Skin epidermis (tissue), 12 donors: ENCODE results near the gene TM7SF2.

Experiments used
- H3K27ac ChIP-seq, 21 experiments: fragments of 200-600 bp; sonication (generic) in 11 of 21; one replicate each; pipeline ENCODE4 v1.5.0; 2020; ENCODE audit warnings: mild to moderate bottlenecking in 3 of 21, inconsistent platforms in 2 of 21, moderate library complexity in 2 of 21
- H3K4me3 ChIP-seq, 7 experiments: fragments of 200-600 bp; sonication (generic) in 2 of 7; one replicate each; pipeline ENCODE4 v1.5.0; 2020; ENCODE audit warnings: inconsistent platforms in 2 of 7, mild to moderate bottlenecking in 2 of 7, moderate library complexity in 1 of 7

TM7SF2 gene

DNA sequence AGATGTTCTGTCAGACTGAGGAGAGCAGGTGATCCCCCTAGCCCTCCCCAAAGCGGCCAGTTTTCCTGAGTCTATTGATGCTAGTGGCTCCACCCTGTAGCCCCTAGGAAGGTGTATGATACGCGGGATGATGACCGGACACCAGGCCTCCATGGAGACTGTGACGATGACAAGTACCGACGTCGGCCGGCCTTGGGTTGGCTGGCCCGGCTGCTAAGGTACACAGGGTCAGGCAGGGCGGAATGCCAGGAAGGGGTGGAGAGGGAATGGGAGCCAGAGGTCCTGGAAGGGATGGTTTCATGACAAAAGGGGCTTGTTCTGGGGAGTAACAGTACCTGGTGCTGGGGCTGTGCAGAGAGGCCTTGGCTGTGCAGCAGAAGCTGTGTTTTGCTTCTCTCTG, 24.5 kb upstream of the TM7SF2 start:
- no peak overlapping the region for H3K27ac ChIP-seq
- H3K4me3 ChIP-seq: no peak overlapping the region

GRCh38 chr11:65087827-65088226, 23.8 kb upstream of the TM7SF2 start:
- no peak overlapping the region for H3K27ac ChIP-seq

GRCh38 chr11:65089621-65090020, 22.1 kb upstream of the TM7SF2 start:
- no peak overlapping the region for H3K27ac ChIP-seq

More at GRCh38 chr11:65087827-65088226, 23.8 kb upstream of the TM7SF2 start:
- H3K4me3 ChIP-seq: no peak overlapping the region

GRCh38 chr11:65090628-65091027, 21.0 kb upstream of the TM7SF2 start:
- no peak overlapping the region for H3K4me3 ChIP-seq
- no peak overlapping the region for H3K27ac ChIP-seq

More at GRCh38 chr11:65089621-65090020, 22.1 kb upstream of the TM7SF2 start:
- H3K4me3 ChIP-seq: no peak overlapping the region

- Histone ChIP-seq H3K4me3 (peak overlapping the region in 3 of 7 experiments; percentile 77 to 96 (median 91)), H3K27ac (peak overlapping the region in 17 of 21 experiments; percentile 55 to 98 (median 90))
These were observed 16.2 kb upstream of the TM7SF2 start for GRCh38 chr11:65095427-65095826.

GRCh38 chr11:65095974-65096806, 15.5 kb upstream of the TM7SF2 start, which contains the start of gene VPS51:
TSS of gene VPS51 (plus strand) at chr11:65096214. CDS start at chr11:65096251, 37 bp downstream.
- Histone ChIP-seq H3K27ac (peak within 1 kb of the TSS; percentile 55 to 98 (median 90)), H3K4me3 (peak within 1 kb of the TSS; percentile 67 to 96 (median 80))

DNA sequence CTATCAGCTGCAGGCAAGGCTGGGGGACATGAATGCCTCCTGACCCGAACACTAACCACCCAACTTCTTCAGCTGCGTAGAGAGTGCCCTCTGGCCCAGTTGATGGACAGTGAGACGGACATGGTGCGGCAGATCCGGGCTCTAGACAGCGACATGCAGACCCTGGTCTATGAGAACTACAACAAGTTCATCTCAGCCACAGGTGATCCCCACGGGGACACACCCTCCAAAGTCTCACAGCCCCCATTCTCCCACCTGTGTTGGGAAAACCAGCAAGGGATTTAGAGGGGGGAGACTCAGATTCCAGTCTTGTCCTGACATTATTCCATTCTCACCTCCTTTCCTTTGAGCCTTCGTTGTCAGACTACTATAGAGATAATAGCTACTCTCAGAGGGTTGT, 14.7 kb upstream of the TM7SF2 start:
- Histone ChIP-seq H3K4me3 (peak overlapping the region; percentile 67 to 96 (median 80)), H3K27ac (peak overlapping the region in 19 of 21 experiments; percentile 55 to 98 (median 92))

DNA sequence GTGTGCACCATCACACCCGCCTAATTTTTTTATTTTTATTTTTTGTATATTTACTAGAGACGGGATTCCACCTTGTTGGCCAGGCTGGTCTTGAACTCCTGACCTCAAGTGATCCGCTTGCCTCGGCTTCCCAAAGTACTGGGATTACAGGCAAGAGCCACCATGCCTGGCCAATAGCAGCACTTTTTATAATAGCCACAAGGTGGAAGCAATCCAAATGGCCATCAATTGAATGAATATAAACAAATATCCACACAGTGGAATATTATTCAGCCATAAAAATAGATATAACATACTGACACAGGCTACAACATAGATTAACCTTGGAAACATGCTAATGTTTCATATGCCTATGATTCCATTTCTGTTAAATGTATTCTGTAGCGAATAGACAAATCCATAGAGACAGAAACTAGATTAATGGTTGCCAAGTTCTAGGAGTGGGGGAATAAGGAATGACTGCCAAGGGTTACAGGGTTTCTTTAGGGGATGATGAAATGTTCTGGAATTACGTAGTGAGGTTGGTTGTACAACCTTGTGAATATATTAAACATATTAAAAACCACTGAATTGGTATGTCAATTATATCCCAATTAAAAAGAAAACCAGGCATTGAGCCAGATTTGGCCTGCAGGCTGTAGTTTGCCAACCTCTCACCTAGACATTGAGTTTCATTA, 10.9 kb upstream of the TM7SF2 start:
- no peak overlapping the region for H3K4me3 ChIP-seq
- H3K27ac ChIP-seq: peak overlapping the region in 4 of 21 experiments; percentile 8 to 54 (median 26)

DNA sequence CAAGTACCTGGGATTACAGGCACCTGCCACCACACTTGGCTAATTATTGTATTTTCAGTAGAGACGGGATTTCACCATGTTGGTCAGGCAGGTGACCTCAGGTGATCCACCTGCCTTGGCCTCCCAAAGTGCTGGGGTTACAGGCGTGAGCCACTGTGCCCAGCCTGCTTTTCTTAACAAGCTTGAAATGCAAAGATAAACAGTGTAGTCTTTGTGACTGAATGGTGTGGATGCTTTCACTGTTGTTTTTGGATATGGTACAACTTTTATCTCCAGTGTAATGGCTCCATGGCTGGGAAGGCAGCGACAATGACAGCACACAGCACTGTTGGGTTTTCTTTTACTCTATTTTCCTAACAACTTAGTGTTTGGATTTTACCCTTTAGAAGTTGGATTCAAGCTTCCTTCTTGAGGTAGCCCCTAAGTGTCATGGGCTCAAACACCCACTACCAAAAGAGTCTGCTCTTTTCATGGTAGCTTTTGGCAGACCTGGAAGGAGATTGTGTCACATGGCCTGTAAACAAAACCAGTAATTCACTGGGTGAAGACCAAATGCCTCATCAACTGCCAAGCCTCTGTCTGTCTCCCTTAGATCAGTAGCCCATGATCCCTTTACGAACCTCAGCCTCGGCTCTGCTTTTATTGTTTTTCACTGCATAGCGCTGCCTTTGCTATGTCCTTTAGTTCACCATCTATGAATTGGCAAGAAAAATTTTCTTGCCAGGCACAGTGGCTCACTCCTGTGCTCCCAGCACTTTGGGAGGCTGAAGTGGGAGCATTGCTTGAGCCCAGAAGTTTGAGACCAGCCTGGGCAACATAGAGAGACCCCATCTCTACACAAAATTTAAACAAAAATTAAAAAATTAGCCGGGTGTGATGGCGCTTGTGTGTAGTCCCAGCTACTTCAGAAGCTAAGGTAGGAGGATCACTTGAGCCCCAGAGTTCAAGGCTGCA, 9.3 kb upstream of the TM7SF2 start:
- Histone ChIP-seq H3K4me3 (no peak overlapping the region), H3K27ac (peak overlapping the region in 6 of 21 experiments; percentile 1 to 36 (median 20))

GRCh38 chr11:65103476-65103875, 8.2 kb upstream of the TM7SF2 start:
- H3K27ac ChIP-seq: peak overlapping the region in 1 of 21 experiments; percentile 10
- H3K4me3 ChIP-seq: no peak overlapping the region

GRCh38 chr11:65104628-65105027, 7.0 kb upstream of the TM7SF2 start:
- no peak overlapping the region for H3K4me3 ChIP-seq
- H3K27ac ChIP-seq: no peak overlapping the region

- no peak overlapping the region for H3K4me3 ChIP-seq
- H3K27ac ChIP-seq: no peak overlapping the region
These were observed 4.6 kb upstream of the TM7SF2 start for GRCh38 chr11:65107078-65107477.

- no peak overlapping the region for H3K4me3 ChIP-seq
- H3K27ac ChIP-seq: peak overlapping the region in 3 of 21 experiments; percentile 4 to 33 (median 31)
These were observed 3.8 kb upstream of the TM7SF2 start for GRCh38 chr11:65107751-65108468.

- Histone ChIP-seq H3K27ac (peak overlapping the region in 5 of 21 experiments; percentile 27 to 60 (median 33)), H3K4me3 (no peak overlapping the region)
These were observed 3.1 kb upstream of the TM7SF2 start for GRCh38 chr11:65108469-65109123.

GRCh38 chr11:65109231-65110198, 2.2 kb upstream of the TM7SF2 start:
- Histone ChIP-seq H3K4me3 (no peak overlapping the region), H3K27ac (peak overlapping the region in 2 of 21 experiments; percentile 25 to 27)

GRCh38 chr11:65110354-65110861, 1.3 kb upstream of the TM7SF2 start:
- Histone ChIP-seq H3K27ac (peak overlapping the region in 7 of 21 experiments; percentile 11 to 58 (median 37)), H3K4me3 (no peak overlapping the region)
